ENCODE measurements around the gene SLC7A7.
"Not testable (repeated sequence)": the region's sequence is repeated elsewhere in the genome, so short reads cannot be mapped to it uniquely, and the experiment has no call there.

GRCh38 chr14:22805235-22805634 is 10.0 kb downstream of the SLC7A7 start:
- not testable (repeated sequence) for TF ChIP-seq CTCF (conservative IDR thresholded peaks at IDR 0.05; ENCODE audit: low read length); EZH2phosphoT487 (IDR thresholded peaks at IDR 0.05; ENCODE audit: borderline replicate concordance)

Data from Loucy (cell line).